ENCODE results near the gene RAB3GAP1.

GRCh38 chr2:135113322-135113721, 61.2 kb downstream of the RAB3GAP1 start:
- TF ChIP-seq CTCF (IDR thresholded peaks at IDR 0.05; ENCODE audit: low read depth, low read length) (no peak), POLR2A (IDR thresholded peaks at IDR 0.05; ENCODE audit: extremely low read depth, insufficient read length) (no peak)

Measured in NB4 (cell line).